Effector memory CD4-positive, alpha-beta T cell (primary cell): ENCODE data around the gene SH3GL2.

Source experiments
- DNase-seq, 3 donors: peaks; one replicate each; pipeline ENCODE4 v3.0.0-alpha.2; 2020
- H3K27ac ChIP-seq: 2 replicates; pipeline ENCODE4 v1.7.0; 2013; ENCODE audit warnings: mild to moderate bottlenecking, low read length, moderate library complexity; ENCODE audit not compliant: insufficient read depth, poor library complexity, severe bottlenecking
- H3K27me3 ChIP-seq: replicated peaks from 2 replicates; pipeline ENCODE4 v1.7.0; 2013; ENCODE audit warnings: mild to moderate bottlenecking, low read length; ENCODE audit not compliant: insufficient read depth, control insufficient read depth, poor library complexity, severe bottlenecking
- H3K36me3 ChIP-seq: 2 replicates; pipeline ENCODE4 v1.7.0; 2013; ENCODE audit warnings: mild to moderate bottlenecking, low read length, moderate library complexity; ENCODE audit not compliant: control insufficient read depth, insufficient read depth
- H3K4me1 ChIP-seq: 2 replicates; pipeline ENCODE4 v1.7.0; 2013; ENCODE audit warnings: low read length, mild to moderate bottlenecking; ENCODE audit not compliant: control insufficient read depth, insufficient read depth, poor library complexity, severe bottlenecking
- H3K4me3 ChIP-seq: 2 replicates; pipeline ENCODE4 v1.7.0; 2013; ENCODE audit warnings: low read length, low read depth, mild to moderate bottlenecking; ENCODE audit not compliant: insufficient read depth, poor library complexity, severe bottlenecking
- H3K9me3 ChIP-seq: 2 replicates; pipeline ENCODE4 v1.7.0; 2013; ENCODE audit warnings: mild to moderate bottlenecking, low read length, moderate library complexity; ENCODE audit not compliant: control insufficient read depth

Gene SH3GL2

DNA sequence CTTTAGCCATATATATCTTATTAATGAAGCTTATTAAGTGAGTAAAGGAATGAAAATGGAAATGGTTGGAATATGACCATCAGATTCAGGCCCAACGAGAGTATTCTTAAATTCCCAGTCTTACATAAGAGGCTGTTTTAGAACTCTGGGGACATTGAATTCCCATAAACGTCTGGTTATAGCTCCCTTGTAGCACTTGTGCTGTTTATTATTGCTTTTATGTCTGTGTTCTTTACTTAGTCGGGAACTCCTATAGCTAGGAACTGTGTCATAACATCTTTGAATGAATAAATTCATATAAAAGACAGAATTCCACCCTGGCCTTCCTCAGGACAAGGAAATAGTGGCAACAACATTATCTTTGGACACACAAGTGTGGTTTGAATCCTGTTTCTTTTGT lies 58.4 kb downstream of the SH3GL2 start:
- H3K4me3 ChIP-seq = no peak overlapping the region
- no peaks in the 10 kb centered on the region for H3K27me3 ChIP-seq
- DNase-seq = no peak
- H3K9me3 ChIP-seq = no peaks in the 10 kb centered on the region
- no peaks in the 10 kb centered on the region for H3K36me3 ChIP-seq
- H3K27ac ChIP-seq = no peak overlapping the region
- H3K4me1 ChIP-seq = no peaks in the 10 kb centered on the region

GRCh38 chr9:17648516-17648915 lies 69.7 kb downstream of the SH3GL2 start:
- Histone ChIP-seq H3K4me1 (no peaks in the 10 kb centered on the region), H3K27me3 (no peaks in the 10 kb centered on the region), H3K36me3 (no peaks in the 10 kb centered on the region), H3K27ac (no peak overlapping the region), H3K9me3 (no peaks in the 10 kb centered on the region), H3K4me3 (no peak overlapping the region)
- DNase-seq = no peak

DNA sequence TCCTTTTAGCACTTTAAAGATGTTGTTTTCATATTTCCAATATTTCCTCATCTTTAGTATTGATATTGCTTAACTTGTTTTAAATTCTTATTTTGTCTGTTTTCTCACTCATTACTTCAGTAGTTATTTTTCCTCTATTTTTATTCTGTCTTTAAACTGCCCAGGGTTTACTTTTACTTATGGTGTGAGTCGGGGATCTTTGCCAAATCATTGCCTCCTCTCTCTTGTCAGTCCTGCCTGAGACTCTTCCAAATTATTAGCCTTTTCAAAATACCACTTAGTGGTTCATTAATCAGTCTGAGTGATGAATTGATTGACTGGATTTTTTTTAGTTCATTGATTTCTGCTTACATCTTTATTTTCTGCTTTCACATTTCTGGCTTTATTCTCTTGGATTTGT lies 72.9 kb downstream of the SH3GL2 start:
- no peaks in the 10 kb centered on the region for H3K36me3 ChIP-seq
- no peak for DNase-seq
- no peaks in the 10 kb centered on the region for H3K9me3 ChIP-seq
- no peaks in the 10 kb centered on the region for H3K27me3 ChIP-seq
- H3K27ac ChIP-seq = no peak overlapping the region
- H3K4me1 ChIP-seq = no peaks in the 10 kb centered on the region
- no peak overlapping the region for H3K4me3 ChIP-seq

DNA sequence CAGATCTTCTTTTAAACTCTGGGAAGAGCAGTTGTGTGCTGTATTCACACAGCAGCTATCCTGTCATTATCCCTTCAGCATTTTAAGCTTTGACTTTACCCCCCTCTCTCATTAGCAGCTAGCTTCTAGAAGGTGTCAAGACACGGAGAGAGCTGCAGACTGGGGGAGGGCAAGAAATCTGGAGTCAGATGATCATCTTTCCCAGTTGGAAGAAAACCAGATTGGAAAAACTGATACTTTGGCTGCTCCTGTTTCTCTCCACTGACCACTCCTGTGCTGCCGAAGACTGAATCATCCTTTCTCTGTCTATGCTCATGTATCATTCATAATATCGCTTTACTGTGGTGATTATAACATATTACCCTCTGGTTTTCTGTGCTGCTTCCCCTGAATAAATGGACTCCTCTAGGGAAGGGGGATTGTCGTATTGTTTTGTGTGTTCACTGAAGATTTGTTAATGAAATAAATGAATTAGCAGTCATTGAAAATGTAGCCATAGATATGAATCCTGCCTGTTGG lies 75.1 kb downstream of the SH3GL2 start:
- Histone ChIP-seq H3K27ac (no peak overlapping the region), H3K4me1 (no peaks in the 10 kb centered on the region), H3K9me3 (no peaks in the 10 kb centered on the region), H3K36me3 (no peaks in the 10 kb centered on the region), H3K27me3 (no peaks in the 10 kb centered on the region), H3K4me3 (no peak overlapping the region)
- DNase-seq = no peak

- DNase-seq = no peak
- H3K27ac ChIP-seq = no peak overlapping the region
- H3K9me3 ChIP-seq = no peaks in the 10 kb centered on the region
- no peak overlapping the region for H3K4me3 ChIP-seq
- H3K27me3 ChIP-seq = no peaks in the 10 kb centered on the region
- no peaks in the 10 kb centered on the region for H3K4me1 ChIP-seq
- H3K36me3 ChIP-seq = no peaks in the 10 kb centered on the region
Measured at GRCh38 chr9:17656889-17657288, 78.0 kb downstream of the SH3GL2 start.

GRCh38 chr9:17658237-17658636 lies 79.4 kb downstream of the SH3GL2 start:
- Histone ChIP-seq H3K36me3 (no peaks in the 10 kb centered on the region), H3K9me3 (no peaks in the 10 kb centered on the region), H3K27ac (no peak overlapping the region), H3K4me3 (no peak overlapping the region), H3K27me3 (no peaks in the 10 kb centered on the region), H3K4me1 (no peaks in the 10 kb centered on the region)
- no peak for DNase-seq

- H3K36me3 ChIP-seq = no peaks in the 10 kb centered on the region
- H3K27me3 ChIP-seq = no peaks in the 10 kb centered on the region
- no peaks in the 10 kb centered on the region for H3K9me3 ChIP-seq
- no peak for DNase-seq
- H3K27ac ChIP-seq = no peak overlapping the region
- H3K4me3 ChIP-seq = no peak overlapping the region
- no peaks in the 10 kb centered on the region for H3K4me1 ChIP-seq
Measured at GRCh38 chr9:17660158-17660557, 81.3 kb downstream of the SH3GL2 start.

DNA sequence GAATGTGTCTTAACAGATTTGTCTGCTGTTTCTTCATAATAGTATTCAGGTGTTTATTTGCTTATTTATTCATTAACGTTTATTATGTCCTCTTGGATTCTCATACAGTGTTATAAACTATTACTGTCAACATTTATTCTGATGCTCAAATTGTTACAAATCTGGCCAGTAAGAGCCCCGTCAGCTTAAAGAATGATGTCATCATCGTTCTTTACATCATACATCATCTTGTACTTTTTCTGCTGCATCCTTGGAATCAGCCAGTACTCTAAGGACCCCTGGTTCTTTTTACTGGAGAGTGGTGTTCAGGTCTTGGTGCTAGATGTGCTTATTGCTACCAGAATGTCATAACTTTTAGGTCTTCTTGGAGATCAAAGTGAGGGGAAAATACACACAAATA lies 86.6 kb downstream of the SH3GL2 start:
- Histone ChIP-seq H3K27ac (no peak overlapping the region), H3K27me3 (no peaks in the 10 kb centered on the region), H3K9me3 (no peaks in the 10 kb centered on the region), H3K36me3 (no peaks in the 10 kb centered on the region), H3K4me1 (no peaks in the 10 kb centered on the region), H3K4me3 (no peak overlapping the region)
- DNase-seq = no peak

- H3K4me1 ChIP-seq = no peaks in the 10 kb centered on the region
- no peaks in the 10 kb centered on the region for H3K27me3 ChIP-seq
Measured at GRCh38 chr9:17669206-17669605, 90.3 kb downstream of the SH3GL2 start.

GRCh38 chr9:17682684-17683083 lies 103.8 kb downstream of the SH3GL2 start:
- Histone ChIP-seq H3K36me3 (no peaks in the 10 kb centered on the region), H3K4me1 (no peaks in the 10 kb centered on the region), H3K9me3 (no peaks in the 10 kb centered on the region), H3K27ac (no peak overlapping the region), H3K4me3 (no peak overlapping the region), H3K27me3 (no peaks in the 10 kb centered on the region)
- no peak for DNase-seq

More at GRCh38 chr9:17669206-17669605, 90.3 kb downstream of the SH3GL2 start:
- Histone ChIP-seq H3K36me3 (no peaks in the 10 kb centered on the region), H3K27ac (no peak overlapping the region), H3K4me3 (no peak overlapping the region), H3K9me3 (no peaks in the 10 kb centered on the region)
- no peak for DNase-seq

DNA sequence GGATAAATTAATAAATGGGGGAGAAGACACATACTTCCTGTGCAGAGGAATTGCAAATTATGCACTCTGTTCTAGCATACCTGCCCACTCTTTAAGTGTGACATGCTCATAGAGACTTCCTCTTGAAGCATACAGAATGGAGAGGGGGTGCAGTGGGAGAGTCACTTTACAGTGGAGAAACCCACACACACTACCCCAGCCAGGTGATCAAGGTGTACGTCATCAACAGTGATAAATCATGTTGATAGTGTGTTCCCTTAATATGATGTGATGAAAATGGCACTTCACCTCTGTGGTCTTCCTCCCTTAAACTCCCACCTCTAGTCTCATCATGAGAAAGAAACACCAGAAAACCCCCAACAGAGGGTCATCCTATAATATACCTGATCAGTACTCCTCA lies 110.0 kb downstream of the SH3GL2 start:
- no peaks in the 10 kb centered on the region for H3K27me3 ChIP-seq
- DNase-seq = no peak
- no peaks in the 10 kb centered on the region for H3K4me1 ChIP-seq
- H3K9me3 ChIP-seq = no peaks in the 10 kb centered on the region
- no peaks in the 10 kb centered on the region for H3K36me3 ChIP-seq
- H3K4me3 ChIP-seq = no peak overlapping the region
- H3K27ac ChIP-seq = no peak overlapping the region
